HG03280 (cell line): ENCODE measurements around the gene SART1.
"Not testable (repeated sequence)": the region's sequence is repeated elsewhere in the genome, so short reads cannot be mapped to it uniquely, and the experiment has no call there.

Source experiments
- ATAC-seq: cut with Tn5 transposase; IDR thresholded peaks from one replicate; pipeline ENCODE4 v1.9.1; 2021; ENCODE audit warnings: mild to moderate bottlenecking, moderate library complexity; ENCODE audit not compliant: unreplicated experiment

Gene SART1

DNA sequence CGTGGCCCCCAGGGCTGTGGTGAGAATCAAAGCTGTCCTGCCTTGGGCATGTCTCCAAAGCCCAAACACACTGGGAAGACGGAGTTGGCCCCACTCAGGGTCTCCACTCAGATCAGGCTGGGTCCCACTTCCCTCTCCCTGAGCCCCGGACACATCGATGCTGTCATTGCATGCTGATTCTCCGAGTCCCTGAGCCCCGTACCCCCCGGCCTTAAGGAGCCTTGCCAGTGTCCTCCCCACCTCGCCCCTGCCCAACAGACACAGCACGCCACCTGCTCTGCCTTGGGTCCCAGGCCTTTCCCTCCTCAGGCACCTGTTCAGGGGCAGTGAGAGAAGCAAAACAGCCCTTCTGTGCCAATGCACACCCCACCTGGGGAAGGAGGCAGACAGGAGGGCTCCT is 25.8 kb downstream of the SART1 start:
- no peak for ATAC-seq

DNA sequence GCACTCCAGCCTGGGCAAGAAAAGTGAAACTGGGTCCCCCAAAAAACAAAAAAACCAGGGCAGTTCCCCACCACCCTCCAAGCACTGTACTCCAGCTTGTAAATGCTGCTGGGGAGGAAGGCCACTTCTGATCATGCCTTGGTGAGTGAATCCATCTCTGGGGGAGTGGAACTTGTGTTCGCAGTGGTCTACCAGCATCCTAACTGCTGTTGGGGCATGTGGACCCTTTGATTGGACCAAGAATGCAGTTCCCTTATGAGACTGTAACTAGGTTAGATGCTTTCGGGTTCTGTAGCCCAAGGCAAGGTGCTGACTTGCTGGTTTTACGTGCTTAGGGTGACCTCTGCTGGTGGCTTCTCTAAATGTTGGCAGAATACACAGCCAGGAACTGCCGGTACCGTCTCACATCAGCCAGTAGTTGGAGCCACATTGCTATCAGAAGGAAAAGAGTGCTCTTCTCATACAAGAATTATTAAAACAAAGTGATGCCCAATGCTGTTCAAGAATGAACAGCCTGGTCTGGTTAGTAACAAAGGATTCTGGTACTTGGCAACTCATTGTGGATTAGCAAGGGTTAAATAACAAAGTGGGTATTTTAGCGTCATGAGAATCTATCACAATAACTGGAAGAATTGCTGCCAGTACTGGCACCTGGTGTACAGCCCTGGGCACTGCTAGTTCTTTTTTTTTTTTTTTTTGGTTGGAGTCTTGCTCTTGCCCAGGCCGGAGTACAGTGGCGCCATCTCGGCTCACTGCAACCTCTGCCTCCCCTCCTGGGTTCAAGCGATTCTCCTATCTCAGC is 27.5 kb downstream of the SART1 start:
- peak; percentile 97 for ATAC-seq

DNA sequence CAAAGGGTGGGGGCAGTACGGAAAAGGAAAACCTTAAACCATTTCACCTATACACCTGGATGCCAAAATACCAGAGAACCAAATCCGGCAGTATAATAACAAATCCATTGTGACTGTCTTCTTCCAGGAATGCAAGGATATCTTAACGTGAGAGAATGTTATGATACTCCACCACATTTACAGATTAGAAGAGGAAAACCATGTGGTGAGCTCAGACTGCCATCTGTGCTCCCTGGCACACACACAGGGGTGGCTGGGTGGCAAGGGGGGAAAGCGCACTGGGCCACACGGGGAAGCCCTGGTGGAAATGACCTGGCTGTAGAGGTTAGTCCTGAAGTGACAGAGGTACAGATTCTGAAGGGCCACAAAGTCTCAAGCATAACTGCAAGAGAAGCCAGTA is 30.5 kb downstream of the SART1 start:
- ATAC-seq: no peak

DNA sequence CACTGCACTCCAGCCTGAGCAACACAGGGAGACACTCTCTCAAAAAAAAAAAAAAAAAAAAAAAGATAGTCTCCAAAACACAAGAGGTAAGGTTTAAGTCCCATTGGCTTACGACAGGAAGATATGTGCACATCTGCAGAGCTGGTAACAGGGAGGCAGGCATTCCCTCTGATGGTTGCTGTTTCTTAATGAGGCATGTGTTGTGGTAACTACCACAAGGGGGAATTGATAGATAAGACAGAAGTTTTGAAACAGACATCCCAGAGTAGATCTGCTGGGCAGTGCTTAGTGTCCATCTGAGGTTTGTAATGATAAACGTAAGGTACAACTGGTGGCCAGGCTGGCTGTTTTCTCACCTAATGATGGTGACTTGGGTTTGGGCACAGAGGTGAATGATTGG is 35.8 kb downstream of the SART1 start:
- no peak for ATAC-seq

DNA sequence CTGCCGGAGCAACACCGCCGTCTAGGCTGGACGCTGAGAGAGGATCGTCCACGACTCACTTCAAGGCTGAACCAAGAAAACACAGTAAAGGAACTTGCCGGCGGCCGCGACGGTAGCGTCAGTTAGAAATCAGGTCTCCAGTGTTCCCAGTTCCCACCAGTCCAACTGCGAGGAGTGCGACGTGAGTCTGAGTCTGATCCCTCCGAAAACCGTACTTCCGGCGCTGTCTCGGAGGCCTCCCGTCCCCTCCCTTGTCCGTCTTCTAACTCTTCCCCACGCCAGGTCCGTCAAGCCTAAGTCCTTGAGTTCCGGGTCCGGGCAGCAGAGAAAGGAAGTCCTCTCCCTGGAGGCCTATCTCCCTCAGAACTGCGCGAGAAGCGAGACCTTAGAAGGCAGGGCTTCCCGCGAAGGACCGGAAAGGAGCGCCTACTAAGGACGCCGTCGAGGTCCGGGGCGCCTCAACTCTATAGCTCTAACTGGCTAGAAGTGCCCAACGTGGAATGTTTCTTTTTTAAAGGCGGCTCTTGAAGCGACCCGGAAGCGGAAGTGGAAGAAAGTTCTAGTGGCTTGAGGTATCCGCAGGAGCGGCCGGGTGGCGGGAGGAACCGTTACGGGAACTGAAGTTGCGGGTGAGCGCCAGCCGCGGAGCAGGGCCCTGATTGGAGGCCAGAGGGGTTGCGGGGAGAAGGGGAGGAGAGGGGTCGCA is 40.6 kb downstream of the SART1 start, which contains the start of the genes BANF1 and EIF1AD:
TSS of gene BANF1 (plus strand) at position 562 of the 706 bp plus-strand sequence. CDS start 748 bp downstream, outside the sequence.
TSS of gene EIF1AD (minus strand) at position 216 of the 706 bp plus-strand sequence. CDS start 1,768 bp downstream, outside the sequence.
- peak; percentile 82 for ATAC-seq

DNA sequence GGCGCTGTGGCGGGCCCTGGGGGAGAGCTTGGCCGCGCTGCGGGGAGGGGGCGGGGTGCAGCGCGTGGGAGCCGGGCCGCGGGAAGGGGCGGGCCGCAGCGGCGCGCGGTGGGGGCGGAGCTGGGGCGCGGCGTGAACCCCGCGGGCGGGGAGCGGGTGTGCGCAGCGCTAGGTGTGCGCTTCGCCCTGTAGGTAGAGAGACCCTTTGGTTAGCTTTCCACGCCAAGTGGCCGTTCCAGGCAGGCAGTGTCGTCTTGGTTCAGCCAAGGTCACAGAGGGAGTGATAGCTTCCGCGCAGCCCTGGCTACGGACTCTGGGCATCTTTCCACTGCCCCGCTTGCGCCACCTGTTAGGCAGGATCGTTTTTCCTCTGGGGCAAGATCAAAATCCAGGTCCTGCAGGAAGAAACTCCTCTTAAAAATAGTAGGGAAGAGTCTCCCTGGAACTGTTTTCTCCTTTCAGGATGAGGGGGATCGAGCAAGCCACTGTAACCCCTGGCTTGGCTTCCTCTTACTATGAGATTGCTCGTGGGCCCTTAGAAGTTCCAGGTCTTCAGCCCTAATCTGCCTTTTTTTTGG is 41.2 kb downstream of the SART1 start:
- peak; percentile 55 for ATAC-seq

DNA sequence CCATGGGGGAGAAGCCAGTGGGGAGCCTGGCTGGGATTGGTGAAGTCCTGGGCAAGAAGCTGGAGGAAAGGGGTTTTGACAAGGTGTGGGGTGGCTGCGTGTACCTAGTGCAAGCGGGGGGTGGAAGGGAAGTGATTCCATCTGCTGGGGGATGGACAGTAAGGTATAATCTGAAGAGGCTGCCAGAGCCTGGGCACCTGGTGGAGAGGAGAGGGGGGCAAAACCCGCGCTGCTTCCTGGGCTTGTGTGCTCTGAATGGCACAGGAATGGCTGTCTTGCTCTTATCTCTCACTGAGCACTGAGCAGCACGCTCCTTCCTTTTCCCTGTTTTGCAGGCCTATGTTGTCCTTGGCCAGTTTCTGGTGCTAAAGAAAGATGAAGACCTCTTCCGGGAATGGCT is 41.8 kb downstream of the SART1 start:
- ATAC-seq: no peak

DNA sequence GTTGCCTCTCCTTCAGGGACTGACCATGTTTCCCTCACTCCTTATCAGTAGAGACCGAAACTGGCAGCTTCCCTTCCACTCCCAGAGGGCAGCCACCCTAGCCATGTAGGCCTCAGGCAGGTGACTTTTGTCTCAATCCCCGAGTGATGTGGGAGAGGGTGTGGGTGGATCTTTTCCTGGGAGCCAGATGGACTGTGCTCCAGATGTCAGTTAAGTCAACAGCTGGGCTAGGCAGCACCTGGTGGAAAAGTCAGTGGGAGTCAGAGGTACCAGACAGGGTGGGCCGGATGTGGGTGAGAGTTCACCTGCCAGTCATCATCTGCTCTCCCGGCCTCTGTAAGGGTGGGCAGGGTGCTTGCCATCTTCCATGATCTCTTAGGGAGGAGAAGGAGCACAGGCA is 42.7 kb downstream of the SART1 start:
- ATAC-seq: no peak

DNA sequence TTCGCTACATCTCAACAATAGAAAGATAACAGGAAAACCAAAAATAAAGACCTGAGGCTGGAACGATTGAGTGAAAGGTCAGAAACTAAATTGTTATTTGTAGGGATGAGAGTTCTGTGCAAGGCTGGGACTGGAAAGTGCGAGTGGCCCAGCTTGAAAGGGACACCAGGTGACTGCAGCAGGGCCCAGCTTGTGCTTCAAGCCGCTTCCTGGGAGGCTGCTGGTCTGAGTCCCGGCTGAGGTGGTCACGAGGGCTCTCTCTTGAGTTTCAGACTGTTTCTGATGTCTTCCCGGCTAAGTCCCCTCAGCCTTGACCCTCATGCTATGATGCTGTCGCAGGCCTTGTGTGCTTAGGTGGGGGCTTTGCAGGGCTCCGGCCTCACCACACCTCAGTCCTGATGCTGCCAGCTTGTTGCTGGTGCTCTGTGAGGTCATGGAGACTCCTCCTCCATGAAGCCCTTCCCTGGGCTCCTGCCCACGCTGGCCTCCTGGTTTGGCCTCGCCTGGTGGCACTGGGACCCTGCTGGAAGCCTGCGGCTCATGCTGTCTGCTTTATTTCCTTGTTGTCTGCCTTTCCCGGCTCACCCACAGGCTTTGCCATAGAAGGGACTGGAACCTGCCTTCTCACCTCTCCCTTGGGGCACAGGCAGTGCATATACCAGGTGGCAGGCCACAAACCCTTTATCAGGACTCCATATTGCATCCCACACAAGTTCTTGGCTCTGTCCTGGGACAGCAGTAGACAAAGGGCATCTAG is 44.8 kb downstream of the SART1 start:
- ATAC-seq: no peak

DNA sequence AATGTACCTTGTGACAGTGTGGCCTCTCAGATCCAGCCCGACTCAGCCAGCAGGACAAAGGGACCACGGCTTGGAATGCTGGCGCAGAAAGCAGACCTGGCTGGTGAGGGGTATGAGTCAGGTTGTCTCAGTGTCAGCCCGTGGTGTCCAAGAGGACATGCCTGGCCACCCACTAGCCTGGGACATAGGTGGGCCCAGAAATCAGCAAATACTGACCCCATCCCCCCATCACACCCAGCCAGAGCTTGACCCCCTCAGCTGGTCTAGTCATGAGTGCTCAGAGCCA is 45.3 kb downstream of the SART1 start:
- ATAC-seq: no peak

DNA sequence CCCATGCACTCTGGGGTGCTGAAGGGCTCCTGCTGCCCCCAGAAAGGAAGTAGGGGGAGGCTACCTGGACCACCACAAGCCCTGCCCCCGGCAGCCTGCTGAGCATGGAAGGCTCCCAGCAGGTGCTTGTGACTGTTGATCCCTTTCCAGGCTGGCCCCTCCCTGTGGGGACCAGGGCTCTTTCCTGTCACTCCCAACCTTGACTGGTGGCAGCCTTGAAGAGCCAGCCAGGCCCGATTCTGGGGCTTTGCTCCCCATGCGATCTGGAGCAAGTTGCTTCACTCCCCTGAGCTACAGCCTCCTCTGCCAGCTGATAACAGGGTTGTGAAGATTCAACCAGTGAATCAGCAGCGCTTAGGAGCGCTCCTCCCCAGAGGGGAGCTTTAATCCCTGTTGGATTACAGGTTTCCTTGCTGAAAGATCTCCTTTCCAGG is 45.7 kb downstream of the SART1 start:
- no peak for ATAC-seq

DNA sequence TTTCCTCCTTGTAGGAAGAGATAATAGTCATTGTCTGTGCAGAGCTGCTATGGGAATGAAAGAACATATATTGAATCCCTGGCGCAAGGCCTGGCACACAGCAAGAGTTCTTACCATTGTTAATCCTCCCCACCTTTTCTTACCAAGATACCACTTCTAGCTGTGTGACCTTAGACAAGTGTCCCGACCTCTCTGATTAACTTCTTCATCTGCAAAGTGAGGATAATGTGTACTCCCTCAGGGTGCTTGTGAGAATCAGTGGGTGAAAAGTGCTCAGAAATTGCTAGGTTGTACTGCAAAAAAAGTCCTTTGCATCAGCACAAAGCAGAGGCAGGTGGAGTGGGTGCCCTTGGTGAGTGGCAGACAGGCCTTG is 46.5 kb downstream of the SART1 start:
- ATAC-seq: no peak

DNA sequence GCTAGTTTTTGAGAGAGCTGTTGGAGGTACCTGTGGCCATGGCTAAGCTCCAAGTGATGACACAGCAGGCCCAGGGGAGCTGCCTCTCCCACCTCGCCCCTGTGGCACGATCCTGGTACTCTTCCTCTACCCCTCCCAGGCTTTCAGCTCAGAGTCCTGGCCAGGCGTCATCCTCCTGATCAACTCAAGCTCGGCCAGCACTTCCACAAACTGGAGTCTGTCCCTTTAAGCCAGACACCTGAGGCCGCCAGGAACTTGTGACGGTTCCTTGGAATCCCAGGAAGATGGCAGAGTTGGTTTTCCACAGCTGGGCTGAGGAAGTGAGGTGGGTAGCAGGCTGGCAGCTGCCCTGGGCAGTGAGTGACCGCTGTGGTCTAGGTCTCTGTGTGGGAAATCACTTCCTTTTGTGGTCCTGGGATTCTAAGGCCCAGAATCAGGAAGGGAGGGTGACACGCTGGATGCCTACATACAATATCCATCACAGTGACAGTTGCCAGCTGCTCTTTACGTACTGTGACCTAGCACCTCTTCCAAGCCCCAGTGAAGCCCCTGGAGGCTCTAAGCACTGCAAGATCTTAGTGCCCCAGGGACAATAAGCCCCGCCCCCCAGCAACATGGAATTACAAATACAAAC is 47.1 kb downstream of the SART1 start:
- ATAC-seq: no peak

DNA sequence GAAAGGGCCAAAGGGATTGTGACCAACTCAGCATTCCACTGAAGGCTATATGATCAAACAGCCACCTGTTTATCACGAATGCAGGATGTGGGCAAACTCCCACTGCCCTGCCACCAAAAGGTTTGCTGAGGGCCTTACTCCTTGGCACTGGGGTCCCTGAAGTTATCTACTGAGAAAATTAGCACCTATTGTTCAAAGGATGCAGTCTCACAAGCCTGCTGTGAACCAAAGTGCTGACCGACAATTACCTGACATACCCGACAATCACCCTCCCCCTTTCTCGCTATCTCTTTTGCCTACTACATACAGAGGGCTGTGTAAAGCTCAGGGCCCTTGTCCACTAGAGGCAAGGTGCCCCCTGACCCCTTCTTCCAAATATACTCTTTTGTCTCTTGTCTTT is 48.5 kb downstream of the SART1 start:
- not testable (repeated sequence) for ATAC-seq

DNA sequence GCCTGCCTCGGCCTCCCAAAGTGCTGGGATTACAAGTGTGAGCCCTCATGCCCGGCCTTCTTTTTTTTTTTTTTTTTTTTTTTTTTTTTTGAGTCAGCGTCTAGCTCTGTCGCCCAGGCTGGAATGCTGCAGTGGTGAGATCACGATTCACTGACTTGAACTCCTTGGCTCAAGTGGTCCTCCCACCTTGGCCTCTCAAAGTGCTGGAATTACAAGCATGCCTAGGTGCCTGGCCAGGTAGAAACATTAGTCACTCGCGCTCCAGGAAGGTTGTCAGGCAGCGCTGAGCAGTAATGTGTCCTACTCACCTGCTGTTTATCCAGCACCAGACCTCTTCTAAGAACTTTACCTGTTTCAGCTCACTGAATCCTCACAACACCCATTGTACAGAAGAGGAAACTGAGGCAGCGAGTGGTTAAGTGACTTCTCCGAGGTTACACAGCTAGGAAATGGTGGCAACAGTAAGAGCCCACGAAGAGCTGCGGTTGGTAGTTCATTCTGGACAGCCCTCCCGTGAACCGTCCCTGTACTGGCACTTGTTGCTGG is 49.8 kb downstream of the SART1 start:
- ATAC-seq: no peak

DNA sequence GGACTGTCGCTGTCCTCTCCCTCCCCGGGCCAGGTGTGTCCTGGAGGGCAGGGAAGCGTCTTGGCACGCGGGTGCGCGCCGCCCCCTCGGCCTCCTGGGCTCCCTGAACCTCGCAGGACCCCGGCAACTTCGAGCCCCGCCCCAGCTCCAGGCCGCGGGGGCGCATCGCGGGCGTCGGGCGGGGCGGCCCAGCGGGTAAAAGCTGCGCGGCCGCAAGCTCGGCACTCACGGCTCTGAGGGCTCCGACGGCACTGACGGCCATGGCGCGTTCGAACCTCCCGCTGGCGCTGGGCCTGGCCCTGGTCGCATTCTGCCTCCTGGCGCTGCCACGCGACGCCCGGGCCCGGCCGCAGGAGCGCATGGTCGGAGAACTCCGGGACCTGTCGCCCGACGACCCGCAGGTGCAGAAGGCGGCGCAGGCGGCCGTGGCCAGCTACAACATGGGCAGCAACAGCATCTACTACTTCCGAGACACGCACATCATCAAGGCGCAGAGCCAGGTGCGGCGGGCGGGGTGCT is 50.3 kb downstream of the SART1 start, which contains the start of gene CST6:
TSS of gene CST6 (plus strand) at position 224 of the 519 bp plus-strand sequence. CDS start at position 261, 37 bp downstream.
- ATAC-seq: no peak

DNA sequence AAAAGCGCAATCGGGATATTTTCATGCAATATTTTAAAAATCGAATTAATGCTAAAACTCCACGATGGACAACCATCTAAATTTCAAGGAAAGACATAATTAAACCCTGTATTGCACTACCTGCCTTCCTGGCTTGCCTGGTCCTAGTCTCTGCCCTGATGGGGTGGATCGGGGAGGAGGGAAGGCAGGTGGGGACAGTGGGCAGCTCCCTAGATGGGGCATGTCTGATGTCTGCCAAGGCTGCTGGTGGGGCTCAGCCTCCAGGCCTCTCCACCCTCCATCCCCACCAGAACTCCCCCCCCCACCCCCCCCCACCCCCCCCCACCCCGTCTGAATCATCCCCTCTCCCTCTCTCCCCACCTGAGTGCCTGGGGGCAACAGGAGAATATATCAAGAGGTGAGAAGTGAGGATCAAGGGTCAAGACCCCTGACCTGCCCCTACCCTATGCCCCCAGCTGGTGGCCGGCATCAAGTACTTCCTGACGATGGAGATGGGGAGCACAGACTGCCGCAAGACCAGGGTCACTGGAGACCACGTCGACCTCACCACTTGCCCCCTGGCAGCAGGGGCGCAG is 50.9 kb downstream of the SART1 start:
- ATAC-seq: no peak

DNA sequence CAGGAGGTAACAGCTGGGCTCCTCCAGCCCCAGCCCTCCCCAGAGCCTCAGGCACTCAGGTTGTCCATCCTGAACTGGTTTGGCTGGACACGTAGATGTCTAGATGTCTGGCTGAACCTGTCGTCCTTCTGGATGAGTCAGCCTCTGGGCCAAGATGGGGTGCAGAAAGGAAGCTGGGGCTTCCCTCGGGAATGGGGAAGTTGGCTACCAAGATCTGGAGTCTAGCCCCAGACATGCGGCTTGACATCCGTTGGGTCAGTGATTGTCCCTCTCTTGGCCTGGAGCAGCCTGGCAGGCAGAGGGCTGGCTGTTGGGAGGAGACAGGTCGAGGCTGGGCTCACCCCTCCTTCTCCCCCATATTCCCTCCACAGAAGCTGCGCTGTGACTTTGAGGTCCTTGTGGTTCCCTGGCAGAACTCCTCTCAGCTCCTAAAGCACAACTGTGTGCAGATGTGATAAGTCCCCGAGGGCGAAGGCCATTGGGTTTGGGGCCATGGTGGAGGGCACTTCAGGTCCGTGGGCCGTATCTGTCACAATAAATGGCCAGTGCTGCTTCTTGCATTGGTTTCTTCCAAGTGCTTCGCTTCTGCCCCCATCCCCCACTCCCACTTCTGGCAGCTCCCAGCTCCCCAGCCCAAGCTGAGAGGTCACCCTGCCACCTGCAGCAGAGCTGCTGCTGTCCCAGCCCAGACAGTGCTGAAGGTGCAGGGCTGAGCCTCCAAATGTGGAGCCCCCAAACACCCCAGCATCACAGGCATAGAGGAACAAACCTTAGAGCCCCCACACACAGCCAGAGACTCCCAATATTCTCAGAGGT is 51.6 kb downstream of the SART1 start:
- ATAC-seq: no peak

DNA sequence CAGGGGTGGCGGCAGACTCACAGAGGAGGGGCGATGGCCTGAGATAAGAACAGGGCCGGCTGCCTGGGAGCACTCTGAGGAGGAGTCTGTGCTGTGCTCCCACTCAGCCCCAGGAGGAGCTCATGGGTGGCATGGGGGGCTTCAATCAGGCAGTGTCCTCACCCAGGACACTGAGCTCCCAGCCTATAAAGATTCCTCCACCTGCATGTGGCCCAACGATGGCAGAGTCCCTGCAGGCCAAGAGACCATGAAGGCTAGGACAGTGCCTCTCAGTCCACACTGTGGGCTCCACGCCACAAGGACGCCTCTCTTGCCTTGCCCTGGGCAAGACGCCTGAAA is 52.2 kb downstream of the SART1 start:
- no peak for ATAC-seq
